ENCODE results near the gene GCKR. TPM values are rescaled to one million over a fixed set of nuclear protein-coding genes. Genes with fewer than 3 reads are reported as not detected.
A peak's percentile ranks its signal among the peaks of the same experiment; 100 is the strongest.

GCKR gene
- total RNA-seq (under 1 TPM; 0.31 to 0.95 TPM), polyA plus RNA-seq (under 1 TPM; 0.28 to 0.73 TPM)
- long read RNA-seq, donor 1 = 0 reads
- long read RNA-seq, donor 2, partial matches to known transcripts = 0 of 1 reads
- long read RNA-seq, donor 2, other reads (novel, unspliced or antisense) = 0 of 1 reads
- long read RNA-seq, donor 3 = 0 reads
- long read RNA-seq, donor 4 = 0 reads
- long read RNA-seq, donor 5 = 0 reads

- no peaks in the 10 kb centered on the region for H3K36me3 ChIP-seq (ENCODE audit: control insufficient read depth in 4 of 4, insufficient read depth in 4 of 4, low read length in 4 of 4)
- H3K4me1 ChIP-seq (ENCODE audit: control insufficient read depth in 5 of 5, insufficient read depth in 5 of 5, low read length in 5 of 5) = peaks cover 0 to 9% (median 0%) of the 10 kb centered on the region in 5 donors
- H3K27ac ChIP-seq (ENCODE audit: low read depth in 1 of 2, low read length in 1 of 2) = no peak within 1 kb of the TSS
- peak within 1 kb of the TSS in 1 of 2 donors; percentile 79 for H3K9ac ChIP-seq (ENCODE audit: insufficient read depth in 1 of 2, low read length in 2 of 2)
- H3K4me3 ChIP-seq = no peak within 1 kb of the TSS
- WGBS, 2 donors = 62 to 73% methylated on average over 12 of the region's 12 CpGs
- H3K9me3 ChIP-seq (ENCODE audit: control insufficient read depth in 4 of 4, insufficient read depth in 3 of 4, low read length in 3 of 4) = no peaks in the 10 kb centered on the region
- TF ChIP-seq CTCF (IDR thresholded peaks at IDR 0.05; ENCODE audit: control extremely low read depth, extremely low read depth) = no peak
- H3K27me3 ChIP-seq (ENCODE audit: control insufficient read depth in 3 of 3, insufficient read depth in 3 of 3, low read length in 2 of 3) = peaks cover 0 to 4% (median 0%) of the 10 kb centered on the region in 3 donors
- no peak for ATAC-seq (ENCODE audit: insufficient read depth, low FRiP score)
- DNase-seq = peak in 2 of 3 donors; percentile 16 to 29
Observed at GRCh38 chr2:27496357-27497287, at the start of gene GCKR. GCKR (plus strand) TSS chr2:27496839; CDS start chr2:27496905, 66 bp downstream.

- DNase-seq = no peak
- no peak for ATAC-seq (ENCODE audit: insufficient read depth, low FRiP score)
- 72 to 90% methylated on average over 3 of the region's 3 CpGs for WGBS, 2 donors
- Histone ChIP-seq H3K27ac (ENCODE audit: low read depth in 1 of 2, low read length in 1 of 2) (no peak overlapping the region), H3K4me3 (no peak overlapping the region), H3K9ac (ENCODE audit: insufficient read depth in 1 of 2, low read length in 2 of 2) (no peak overlapping the region), H3K4me1 (ENCODE audit: control insufficient read depth in 5 of 5, insufficient read depth in 5 of 5, low read length in 5 of 5) (no peaks in the 10 kb centered on the region), H3K27me3 (ENCODE audit: control insufficient read depth in 3 of 3, insufficient read depth in 3 of 3, low read length in 2 of 3) (no peaks in the 10 kb centered on the region), H3K9me3 (ENCODE audit: control insufficient read depth in 4 of 4, insufficient read depth in 3 of 4, low read length in 3 of 4) (no peaks in the 10 kb centered on the region), H3K36me3 (ENCODE audit: control insufficient read depth in 4 of 4, insufficient read depth in 4 of 4, low read length in 4 of 4) (peaks cover 5 to 38% (median 29%) of the 10 kb centered on the region in 4 donors)
- no peak for TF ChIP-seq CTCF (IDR thresholded peaks at IDR 0.05; ENCODE audit: control extremely low read depth, extremely low read depth)
Observed at GRCh38 chr2:27448381-27448780, 48.3 kb upstream of the GCKR start.

- ATAC-seq (ENCODE audit: insufficient read depth, low FRiP score) (no peak), DNase-seq (no peak)
- Histone ChIP-seq H3K9ac (ENCODE audit: insufficient read depth in 1 of 2, low read length in 2 of 2) (no peak overlapping the region), H3K36me3 (ENCODE audit: control insufficient read depth in 4 of 4, insufficient read depth in 4 of 4, low read length in 4 of 4) (peaks cover 9 to 50% (median 37%) of the 10 kb centered on the region in 4 donors), H3K4me3 (no peak overlapping the region), H3K27me3 (ENCODE audit: control insufficient read depth in 3 of 3, insufficient read depth in 3 of 3, low read length in 2 of 3) (no peaks in the 10 kb centered on the region), H3K9me3 (ENCODE audit: control insufficient read depth in 4 of 4, insufficient read depth in 3 of 4, low read length in 3 of 4) (no peaks in the 10 kb centered on the region), H3K4me1 (ENCODE audit: control insufficient read depth in 5 of 5, insufficient read depth in 5 of 5, low read length in 5 of 5) (no peaks in the 10 kb centered on the region), H3K27ac (ENCODE audit: low read depth in 1 of 2, low read length in 1 of 2) (no peak overlapping the region)
- no peak for TF ChIP-seq CTCF (IDR thresholded peaks at IDR 0.05; ENCODE audit: control extremely low read depth, extremely low read depth)
- WGBS, 2 donors = 42 to 95% methylated on average over 1 of the region's 1 CpG
Observed at GRCh38 chr2:27451095-27451494, 45.5 kb upstream of the GCKR start.
